Gastroesophageal sphincter (tissue), 4 donors: ENCODE measurements around the gene AQP12B. TPM values are rescaled to one million over a fixed set of nuclear protein-coding genes. Genes with fewer than 3 reads are reported as not detected.

Source experiments
- ATAC-seq: fragments of 150-250 bp; one replicate; pipeline ENCODE4 v1.9.1; 2016; ENCODE audit warnings: mild to moderate bottlenecking, moderate library complexity
- H3K27ac ChIP-seq, 4 donors: fragments of 200-600 bp; sonication (generic) in 3 of 4; 1 replicate in 3 of 4; 2 replicates in 1 of 4; pipeline ENCODE4 v1.5.1; 2016 to 2019
- H3K27me3 ChIP-seq: fragments of 200-600 bp; sonication (generic); one replicate; pipeline ENCODE4 v1.5.1; 2019
- H3K36me3 ChIP-seq, 2 donors: fragments of 200-600 bp; sonication (generic); one replicate each; pipeline ENCODE4 v1.5.1; 2019; ENCODE audit warnings: control low read depth in 1 of 2
- H3K4me1 ChIP-seq, 3 donors: fragments of 200-600 bp; sonication (generic); 1 replicate in 2 of 3; 2 replicates in 1 of 3; pipeline ENCODE4 v1.5.1; 2016 to 2019; ENCODE audit warnings: control low read depth in 2 of 3
- H3K4me3 ChIP-seq, 2 donors: fragments of 200-600 bp; sonication (generic); one replicate each; pipeline ENCODE4 v1.5.1; 2019; ENCODE audit warnings: mild to moderate bottlenecking in 1 of 2, moderate library complexity in 1 of 2
- H3K9me3 ChIP-seq, 3 donors: fragments of 200-600 bp; sonication (generic); one replicate each; pipeline ENCODE4 v1.5.1; 2017 to 2019; ENCODE audit warnings: control low read depth in 2 of 3
- EP300 ChIP-seq: sonication (generic); formaldehyde crosslinking; IDR thresholded peaks from one replicate; pipeline ENCODE4 v1.6.1; 2017; ENCODE audit warnings: antibody characterized with exemption, mild to moderate bottlenecking
- POLR2A ChIP-seq, 2 donors: fragments of 450-650 bp; IDR thresholded peaks; one replicate each; pipeline ENCODE4 v1.6.1; 2017; ENCODE audit warnings: antibody characterized with exemption in 2 of 2, mild to moderate bottlenecking in 2 of 2, moderate library complexity in 1 of 2
- POLR2AphosphoS5 ChIP-seq: sonication (generic); formaldehyde crosslinking; IDR thresholded peaks from one replicate; pipeline ENCODE4 v1.6.1; 2017; ENCODE audit warnings: antibody characterized with exemption
- WGBS, 2 donors: methylation state at CpG; one replicate each; pipeline ENCODE4 v1.1.5; 2018; ENCODE audit warnings: low coverage in 1 of 2; 5-methylcytosine and 5-hydroxymethylcytosine counted together
- total RNA-seq, 4 donors: library from RNA; depleted of rRNA; stranded (reverse); fragments of >200 nt; gene quantifications; one replicate each; pipeline ENCODE4 v1.1.0, GENCODE V29; 2016
- TF ChIP-seq, protein P1 (sequence below), 4 experiments: fragments of 200-600 bp in 2 of 4; fragments of 450-650 bp in 2 of 4; sonication (generic) in 1 of 4; IDR thresholded peaks; one replicate each; pipeline ENCODE4 v1.5.1; 2017 to 2019; ENCODE audit warnings: antibody characterized with exemption in 4 of 4, mild to moderate bottlenecking in 2 of 4, moderate library complexity in 2 of 4

Gene AQP12B
- total RNA-seq, 4 donors from 2014 or later: not detected

- Histone ChIP-seq H3K27me3 (peaks cover 37% of the 10 kb centered on the region), H3K9me3 (no peaks in the 10 kb centered on the region), H3K36me3 (no peaks in the 10 kb centered on the region), H3K4me1 (no peaks in the 10 kb centered on the region), H3K4me3 (no peak overlapping the region), H3K27ac (no peak overlapping the region)
- 80% methylated on average over 4 of the region's 25 CpGs; no CpG with 5 or more reads in 1 of the 2 donors for WGBS, 2 donors
- no peak for TF ChIP-seq EP300
- TF ChIP-seq POLR2AphosphoS5: no peak
- TF ChIP-seq, protein P1, sequence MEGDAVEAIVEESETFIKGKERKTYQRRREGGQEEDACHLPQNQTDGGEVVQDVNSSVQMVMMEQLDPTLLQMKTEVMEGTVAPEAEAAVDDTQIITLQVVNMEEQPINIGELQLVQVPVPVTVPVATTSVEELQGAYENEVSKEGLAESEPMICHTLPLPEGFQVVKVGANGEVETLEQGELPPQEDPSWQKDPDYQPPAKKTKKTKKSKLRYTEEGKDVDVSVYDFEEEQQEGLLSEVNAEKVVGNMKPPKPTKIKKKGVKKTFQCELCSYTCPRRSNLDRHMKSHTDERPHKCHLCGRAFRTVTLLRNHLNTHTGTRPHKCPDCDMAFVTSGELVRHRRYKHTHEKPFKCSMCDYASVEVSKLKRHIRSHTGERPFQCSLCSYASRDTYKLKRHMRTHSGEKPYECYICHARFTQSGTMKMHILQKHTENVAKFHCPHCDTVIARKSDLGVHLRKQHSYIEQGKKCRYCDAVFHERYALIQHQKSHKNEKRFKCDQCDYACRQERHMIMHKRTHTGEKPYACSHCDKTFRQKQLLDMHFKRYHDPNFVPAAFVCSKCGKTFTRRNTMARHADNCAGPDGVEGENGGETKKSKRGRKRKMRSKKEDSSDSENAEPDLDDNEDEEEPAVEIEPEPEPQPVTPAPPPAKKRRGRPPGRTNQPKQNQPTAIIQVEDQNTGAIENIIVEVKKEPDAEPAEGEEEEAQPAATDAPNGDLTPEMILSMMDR (IDR thresholded peaks at IDR 0.05): no peak
- no peak for TF ChIP-seq POLR2A (IDR thresholded peaks at IDR 0.05)
- no peak for ATAC-seq
Observed at GRCh38 chr2:240720686-240721595, 38.3 kb upstream of the AQP12B start.

DNA sequence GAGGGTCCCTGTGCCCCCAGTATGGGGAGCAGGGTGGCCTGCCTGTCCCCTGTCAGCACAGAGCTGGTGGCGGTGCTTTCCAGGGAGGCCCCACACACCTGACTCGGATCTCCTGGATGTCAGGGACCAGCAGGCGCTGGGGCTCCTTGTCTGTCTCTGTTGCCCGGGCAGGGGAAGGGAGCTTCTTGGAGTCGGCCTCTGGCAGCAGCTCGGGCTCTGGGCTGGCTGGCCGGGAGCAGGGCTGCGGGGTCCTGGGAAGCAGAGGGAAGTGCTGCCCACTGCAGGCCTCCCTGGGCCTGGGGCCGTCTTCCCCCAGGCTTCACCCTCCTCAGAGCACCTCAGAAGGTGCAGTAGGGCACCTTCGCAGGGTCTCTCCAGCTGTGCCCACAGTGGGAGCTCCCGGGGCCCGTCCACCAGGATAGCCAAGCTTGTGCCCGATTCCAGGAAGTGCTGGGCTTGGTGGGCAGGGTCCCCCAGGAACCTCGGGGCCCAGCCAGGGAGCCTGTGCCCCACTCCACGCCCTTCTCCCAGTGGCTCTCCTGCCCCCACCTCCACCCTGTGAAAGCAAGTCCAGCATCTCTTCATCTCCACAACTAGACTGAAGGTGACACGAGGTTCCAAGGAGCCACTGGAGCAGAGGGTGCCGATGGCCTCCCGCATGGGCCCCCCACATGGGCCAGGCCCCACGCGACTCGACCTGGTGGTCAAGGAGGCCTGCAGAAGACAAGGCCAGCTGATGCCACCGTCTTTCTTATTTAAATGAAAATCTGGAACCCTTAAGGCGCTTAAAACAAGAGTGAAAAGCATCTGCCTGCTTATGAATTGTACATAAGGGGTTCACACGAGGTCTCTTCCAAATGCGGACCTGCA, 37.2 kb upstream of the AQP12B start:
- H3K9me3 ChIP-seq: no peaks in the 10 kb centered on the region
- H3K36me3 ChIP-seq: no peaks in the 10 kb centered on the region
- TF ChIP-seq POLR2A (IDR thresholded peaks at IDR 0.05) (no peak), POLR2AphosphoS5 (no peak), EP300 (no peak)
- TF ChIP-seq, protein P1 (IDR thresholded peaks at IDR 0.05): no peak
- 85 to 95% methylated on average over 7 of the region's 25 CpGs for WGBS, 2 donors
- no peak overlapping the region for H3K27ac ChIP-seq
- peaks cover 35% of the 10 kb centered on the region for H3K27me3 ChIP-seq
- no peaks in the 10 kb centered on the region for H3K4me1 ChIP-seq
- no peak overlapping the region for H3K4me3 ChIP-seq
- no peak for ATAC-seq

DNA sequence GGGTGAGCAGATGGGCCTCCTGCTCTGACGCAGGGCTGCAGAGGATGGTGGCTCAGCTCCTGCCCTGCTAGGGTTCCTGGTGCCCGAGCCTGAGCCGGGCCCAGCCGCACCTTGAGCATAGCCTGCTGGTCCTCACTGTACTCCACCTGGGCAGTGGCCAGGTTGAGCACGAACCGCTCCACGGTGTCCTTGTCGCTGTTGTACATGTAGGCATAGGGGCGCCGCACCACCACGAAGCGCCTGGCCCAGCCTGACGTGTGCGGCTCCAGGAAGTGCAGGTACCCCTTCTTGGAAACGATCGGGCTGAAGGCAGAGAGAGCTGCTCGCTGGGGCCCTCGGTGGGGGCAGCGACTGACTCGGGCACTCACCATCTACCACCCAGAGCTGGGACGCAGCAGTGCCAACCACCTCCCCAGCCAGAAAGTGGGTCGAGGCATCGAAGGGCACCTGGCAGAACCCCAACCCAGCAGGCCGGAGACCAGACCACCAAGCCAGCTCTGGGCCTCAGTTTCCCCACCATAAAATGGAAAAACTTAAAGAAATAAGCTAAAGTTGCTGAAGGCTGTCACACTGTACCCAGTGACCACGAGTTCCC, 36.3 kb upstream of the AQP12B start:
- ATAC-seq: no peak
- Histone ChIP-seq H3K27me3 (peaks cover 36% of the 10 kb centered on the region), H3K9me3 (no peaks in the 10 kb centered on the region), H3K4me3 (no peak overlapping the region), H3K36me3 (no peaks in the 10 kb centered on the region), H3K27ac (no peak overlapping the region), H3K4me1 (no peaks in the 10 kb centered on the region)
- TF ChIP-seq POLR2AphosphoS5: no peak
- TF ChIP-seq POLR2A (IDR thresholded peaks at IDR 0.05): no peak
- TF ChIP-seq, protein P1 (IDR thresholded peaks at IDR 0.05): no peak
- no peak for TF ChIP-seq EP300
- WGBS, 2 donors: 97% methylated on average over 5 of the region's 25 CpGs; no CpG with 5 or more reads in 1 of the 2 donors

DNA sequence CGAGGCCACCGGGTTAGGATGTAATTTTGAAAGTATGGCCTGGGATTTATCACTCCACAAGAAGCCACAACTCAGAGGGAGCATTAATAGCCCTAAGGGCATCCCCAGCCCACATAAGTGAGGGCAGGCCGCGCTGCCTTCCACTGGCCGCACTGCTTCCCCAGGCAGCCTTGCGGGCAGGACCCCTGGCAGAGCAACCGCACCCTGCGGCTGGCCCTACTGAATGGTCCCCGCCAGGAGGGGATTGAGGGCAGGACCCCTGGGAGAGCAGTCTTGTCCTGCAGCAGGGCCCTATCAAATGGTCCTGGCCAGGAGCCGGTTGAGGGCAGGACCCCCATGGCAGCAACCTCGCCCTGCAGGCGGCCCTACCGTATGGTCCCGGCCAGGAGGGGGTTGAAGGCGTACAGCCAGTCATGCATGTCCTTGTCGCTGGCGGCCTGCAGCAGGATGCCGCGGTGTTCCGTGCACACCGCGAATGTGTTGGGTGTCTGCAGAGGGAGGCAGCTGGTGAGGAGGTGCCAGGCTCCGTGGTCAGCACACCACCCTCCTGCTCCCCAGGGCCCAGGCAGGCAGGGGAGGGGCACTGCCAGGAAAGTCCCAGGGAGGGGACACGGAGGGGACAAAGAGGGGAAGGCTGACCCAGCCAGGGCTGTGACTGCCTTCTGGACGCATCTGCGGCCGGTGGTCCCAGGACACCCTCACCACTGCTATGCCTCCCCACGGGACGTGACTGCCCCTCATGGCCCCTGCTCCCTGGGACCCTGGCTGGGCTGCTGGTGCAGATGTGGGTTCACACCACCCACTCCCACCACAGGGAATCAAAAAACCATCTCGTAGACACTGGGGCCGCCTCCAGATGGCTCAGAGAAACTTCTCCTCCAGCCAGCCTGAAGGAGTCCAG, 35.2 kb upstream of the AQP12B start:
- Histone ChIP-seq H3K4me1 (no peaks in the 10 kb centered on the region), H3K9me3 (no peaks in the 10 kb centered on the region), H3K27me3 (peaks cover 36% of the 10 kb centered on the region), H3K27ac (no peak overlapping the region), H3K4me3 (no peak overlapping the region), H3K36me3 (no peaks in the 10 kb centered on the region)
- no peak for TF ChIP-seq POLR2A (IDR thresholded peaks at IDR 0.05)
- no peak for ATAC-seq
- no CpG with 5 or more reads among the region's 31 CpGs for WGBS, 2 donors
